Measurements from ENCODE around the gene SH2D5.
"Not testable (repeated sequence)": the region's sequence is repeated elsewhere in the genome, so short reads cannot be mapped to it uniquely, and the experiment has no call there.

SH2D5 gene

DNA sequence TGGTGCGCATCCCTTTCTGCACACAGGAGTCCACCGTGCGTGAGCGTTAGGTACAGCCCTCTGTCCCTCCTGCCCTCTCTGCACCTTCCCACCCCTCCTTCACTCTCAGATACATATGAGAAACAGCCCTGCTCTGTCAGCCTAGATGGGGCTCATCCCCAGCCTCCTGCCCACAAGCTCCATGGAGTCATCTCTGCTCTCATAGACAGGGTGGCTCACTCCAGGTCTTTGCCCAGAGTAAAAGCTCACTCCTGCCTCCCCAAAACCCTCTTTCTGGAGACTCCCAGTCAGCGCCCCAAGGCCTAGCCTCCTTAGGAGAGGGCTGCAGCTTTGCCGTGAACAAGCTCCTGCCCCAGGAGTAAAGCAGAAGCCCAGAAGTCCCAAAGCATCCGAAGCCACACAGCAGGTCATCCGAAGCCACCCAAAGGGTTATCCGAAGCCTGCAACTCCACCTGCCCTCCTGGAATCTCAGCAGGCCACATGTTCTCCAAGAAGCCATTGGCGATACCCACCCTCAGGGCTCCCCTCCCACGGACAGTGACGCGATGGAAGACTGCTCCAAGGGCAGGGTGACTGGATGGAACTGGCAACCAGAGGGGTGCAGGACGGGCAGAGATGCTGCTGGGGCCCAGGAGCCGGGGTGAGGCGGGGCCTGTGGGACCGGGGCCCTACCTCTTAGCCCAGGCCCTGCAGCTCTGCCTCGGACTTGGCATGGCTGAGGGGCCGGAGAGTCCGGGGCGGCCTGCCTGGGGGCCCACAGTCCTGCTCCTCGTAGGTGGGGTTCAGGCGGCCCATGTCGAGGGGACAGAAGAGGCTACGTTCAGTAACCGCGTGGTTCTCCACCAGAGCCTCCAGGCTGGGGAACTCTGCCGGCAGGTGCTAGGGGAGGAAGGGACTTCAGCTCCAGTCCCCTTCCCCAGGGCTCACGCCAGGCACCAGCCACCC, 11.1 kb downstream of the SH2D5 start:
- Histone ChIP-seq H3K9me3 (ENCODE audit: control insufficient read depth in 1 of 2, low read length in 2 of 2) (no peaks in the 10 kb centered on the region), H3K9ac (ENCODE audit: low read depth in 1 of 2, low read length in 2 of 2) (no peak overlapping the region), H3K4me3 (ENCODE audit: low read depth in 1 of 2, low read length in 2 of 2) (no peak overlapping the region), H3K36me3 (ENCODE audit: control insufficient read depth in 1 of 2, insufficient read depth in 2 of 2, low read length in 2 of 2) (no peaks in the 10 kb centered on the region), H3K4me1 (ENCODE audit: control insufficient read depth in 1 of 2, insufficient read depth in 2 of 2, low read length in 2 of 2) (peaks cover 0 to 3% of the 10 kb centered on the region in 2 donors), H3K27ac (ENCODE audit: low read depth, low read length) (no peak overlapping the region), H3K27me3 (ENCODE audit: control insufficient read depth in 1 of 2, insufficient read depth in 2 of 2, low read length in 2 of 2) (peaks cover 6 to 14% of the 10 kb centered on the region in 2 donors)

DNA sequence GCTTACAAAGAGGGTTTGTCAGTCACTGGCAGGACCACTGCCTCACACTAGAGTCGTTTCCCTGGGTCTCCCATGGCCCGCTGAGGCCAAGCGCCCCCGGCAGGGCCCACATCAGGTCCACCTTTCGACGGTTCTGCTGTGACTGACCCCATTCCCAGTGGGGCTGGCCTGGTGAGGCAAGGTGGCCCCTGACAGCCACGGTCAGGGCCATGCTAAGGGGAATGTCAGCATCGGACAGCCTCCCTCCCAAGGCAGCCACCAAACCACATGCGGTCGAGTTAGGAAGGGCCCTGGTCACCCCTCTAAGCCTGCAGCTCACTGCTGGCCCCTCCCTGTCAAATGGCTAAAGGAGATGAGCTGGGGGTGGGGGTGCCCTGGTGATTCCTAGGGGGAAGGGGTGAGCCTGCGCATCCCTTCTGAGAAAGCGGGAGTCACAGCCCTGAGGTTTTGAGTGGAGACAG, 11.8 kb downstream of the SH2D5 start:
- no peak overlapping the region for H3K4me3 ChIP-seq (ENCODE audit: low read depth in 1 of 2, low read length in 2 of 2)
- no peaks in the 10 kb centered on the region for H3K9me3 ChIP-seq (ENCODE audit: control insufficient read depth in 1 of 2, low read length in 2 of 2)
- H3K27ac ChIP-seq (ENCODE audit: low read depth, low read length) = no peak overlapping the region
- H3K9ac ChIP-seq (ENCODE audit: low read depth in 1 of 2, low read length in 2 of 2) = no peak overlapping the region
- H3K36me3 ChIP-seq (ENCODE audit: control insufficient read depth in 1 of 2, insufficient read depth in 2 of 2, low read length in 2 of 2) = no peaks in the 10 kb centered on the region
- peaks cover 0 to 7% of the 10 kb centered on the region in 2 donors for H3K4me1 ChIP-seq (ENCODE audit: control insufficient read depth in 1 of 2, insufficient read depth in 2 of 2, low read length in 2 of 2)
- H3K27me3 ChIP-seq (ENCODE audit: control insufficient read depth in 1 of 2, insufficient read depth in 2 of 2, low read length in 2 of 2) = peaks cover 7 to 15% of the 10 kb centered on the region in 2 donors

DNA sequence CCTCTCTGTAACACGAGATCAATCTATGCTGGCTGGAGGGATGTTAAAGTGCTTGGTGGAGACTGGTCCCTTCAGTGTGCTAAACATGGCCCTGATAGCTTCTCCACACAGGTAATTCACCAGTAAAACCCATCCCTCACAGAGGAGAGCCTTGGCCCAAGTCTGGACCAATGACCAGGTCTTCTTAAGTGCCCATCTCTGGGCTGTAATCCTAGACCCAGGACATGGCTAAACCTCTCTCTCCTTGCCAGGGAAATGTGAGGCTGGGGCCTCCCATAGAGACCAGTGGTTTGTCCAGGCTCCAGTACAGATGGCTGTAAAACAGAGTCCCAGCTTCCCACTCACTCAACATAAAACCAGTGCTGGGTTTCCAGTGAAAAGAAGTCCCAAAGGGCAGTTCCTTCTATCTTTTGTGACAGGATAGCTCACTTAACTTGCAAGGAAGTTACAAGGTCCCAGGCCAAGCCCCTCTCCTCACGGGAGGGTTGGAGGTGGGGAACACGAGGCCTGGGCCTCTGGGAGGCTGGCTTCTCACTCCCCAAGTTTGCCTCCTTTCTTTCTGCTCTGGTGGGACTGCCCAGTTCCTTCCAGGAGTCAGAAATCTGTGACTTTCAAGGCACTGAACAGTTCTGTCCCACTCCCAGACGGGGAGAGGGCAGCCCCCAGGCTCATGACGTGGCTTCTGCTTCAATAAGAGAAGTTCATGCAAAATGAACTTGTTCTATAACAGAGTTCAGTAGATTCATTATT, 12.5 kb downstream of the SH2D5 start:
- Histone ChIP-seq H3K4me1 (ENCODE audit: control insufficient read depth in 1 of 2, insufficient read depth in 2 of 2, low read length in 2 of 2) (peaks cover 0 to 7% of the 10 kb centered on the region in 2 donors), H3K27me3 (ENCODE audit: control insufficient read depth in 1 of 2, insufficient read depth in 2 of 2, low read length in 2 of 2) (peaks cover 7 to 18% of the 10 kb centered on the region in 2 donors), H3K4me3 (ENCODE audit: low read depth in 1 of 2, low read length in 2 of 2) (no peak overlapping the region), H3K9ac (ENCODE audit: low read depth in 1 of 2, low read length in 2 of 2) (no peak overlapping the region), H3K9me3 (ENCODE audit: control insufficient read depth in 1 of 2, low read length in 2 of 2) (no peaks in the 10 kb centered on the region), H3K36me3 (ENCODE audit: control insufficient read depth in 1 of 2, insufficient read depth in 2 of 2, low read length in 2 of 2) (no peaks in the 10 kb centered on the region), H3K27ac (ENCODE audit: low read depth, low read length) (no peak overlapping the region)

DNA sequence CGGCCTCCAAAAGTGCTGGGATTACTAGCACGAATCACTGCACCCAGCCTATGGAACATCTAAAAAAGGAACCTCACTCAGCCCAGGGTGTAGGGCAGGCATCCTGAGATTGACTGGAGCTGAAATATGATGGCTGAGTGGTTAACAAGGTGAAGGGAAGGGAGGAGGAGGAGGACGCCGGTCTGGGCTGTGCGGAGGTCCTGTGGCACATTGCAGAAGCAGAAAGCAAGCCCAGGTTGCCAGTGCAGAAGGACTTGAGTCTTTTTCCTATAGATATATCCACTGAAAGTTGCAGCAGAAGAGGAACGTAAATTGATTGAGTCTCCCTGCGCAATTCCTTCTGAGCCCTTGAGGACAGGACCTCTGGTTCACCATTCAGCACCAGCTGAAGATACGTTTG, 13.2 kb downstream of the SH2D5 start:
- H3K36me3 ChIP-seq (ENCODE audit: control insufficient read depth in 1 of 2, insufficient read depth in 2 of 2, low read length in 2 of 2) = no peaks in the 10 kb centered on the region
- no peak overlapping the region for H3K4me3 ChIP-seq (ENCODE audit: low read depth in 1 of 2, low read length in 2 of 2)
- peaks cover 7 to 18% of the 10 kb centered on the region in 2 donors for H3K27me3 ChIP-seq (ENCODE audit: control insufficient read depth in 1 of 2, insufficient read depth in 2 of 2, low read length in 2 of 2)
- H3K9ac ChIP-seq (ENCODE audit: low read depth in 1 of 2, low read length in 2 of 2) = no peak overlapping the region
- peaks cover 0 to 7% of the 10 kb centered on the region in 2 donors for H3K4me1 ChIP-seq (ENCODE audit: control insufficient read depth in 1 of 2, insufficient read depth in 2 of 2, low read length in 2 of 2)
- H3K27ac ChIP-seq (ENCODE audit: low read depth, low read length) = no peak overlapping the region
- H3K9me3 ChIP-seq (ENCODE audit: control insufficient read depth in 1 of 2, low read length in 2 of 2) = no peaks in the 10 kb centered on the region

DNA sequence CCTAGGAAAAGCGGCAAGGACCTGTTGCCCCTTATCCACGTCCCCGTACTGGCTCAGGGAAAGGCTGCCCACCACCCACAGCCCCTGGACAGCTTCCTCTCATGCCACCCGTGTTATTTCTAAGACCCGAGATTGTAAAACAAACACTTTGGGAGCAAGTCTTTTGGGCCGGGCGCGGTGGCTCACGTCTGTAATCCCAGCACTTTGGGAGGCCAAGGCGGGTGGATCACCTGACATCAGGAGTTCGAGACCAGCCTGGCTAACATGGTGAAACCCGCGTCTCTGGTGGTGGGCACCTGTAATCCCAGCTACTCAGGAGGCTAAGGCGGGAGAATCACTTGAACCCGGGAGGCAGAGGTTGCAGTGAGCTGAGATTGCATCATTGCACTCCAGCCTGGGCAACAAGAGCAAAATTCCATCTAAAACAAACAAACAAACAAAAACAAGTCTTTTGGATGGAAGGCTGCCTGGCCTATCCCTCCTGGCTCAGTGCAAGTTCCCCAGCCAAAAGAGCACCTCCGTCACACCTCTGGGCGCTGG, 14.1 kb downstream of the SH2D5 start:
- H3K9ac ChIP-seq (ENCODE audit: low read depth in 1 of 2, low read length in 2 of 2); H3K36me3 ChIP-seq (ENCODE audit: control insufficient read depth in 1 of 2, insufficient read depth in 2 of 2, low read length in 2 of 2); H3K9me3 ChIP-seq (ENCODE audit: control insufficient read depth in 1 of 2, low read length in 2 of 2); H3K27ac ChIP-seq (ENCODE audit: low read depth, low read length); H3K4me1 ChIP-seq (ENCODE audit: control insufficient read depth in 1 of 2, insufficient read depth in 2 of 2, low read length in 2 of 2): not testable (repeated sequence)
- Histone ChIP-seq H3K4me3 (ENCODE audit: low read depth in 1 of 2, low read length in 2 of 2) (peak overlapping the region in 1 of 2 donors; percentile 17), H3K27me3 (ENCODE audit: control insufficient read depth in 1 of 2, insufficient read depth in 2 of 2, low read length in 2 of 2) (peaks cover 7 to 18% of the 10 kb centered on the region in 2 donors)

DNA sequence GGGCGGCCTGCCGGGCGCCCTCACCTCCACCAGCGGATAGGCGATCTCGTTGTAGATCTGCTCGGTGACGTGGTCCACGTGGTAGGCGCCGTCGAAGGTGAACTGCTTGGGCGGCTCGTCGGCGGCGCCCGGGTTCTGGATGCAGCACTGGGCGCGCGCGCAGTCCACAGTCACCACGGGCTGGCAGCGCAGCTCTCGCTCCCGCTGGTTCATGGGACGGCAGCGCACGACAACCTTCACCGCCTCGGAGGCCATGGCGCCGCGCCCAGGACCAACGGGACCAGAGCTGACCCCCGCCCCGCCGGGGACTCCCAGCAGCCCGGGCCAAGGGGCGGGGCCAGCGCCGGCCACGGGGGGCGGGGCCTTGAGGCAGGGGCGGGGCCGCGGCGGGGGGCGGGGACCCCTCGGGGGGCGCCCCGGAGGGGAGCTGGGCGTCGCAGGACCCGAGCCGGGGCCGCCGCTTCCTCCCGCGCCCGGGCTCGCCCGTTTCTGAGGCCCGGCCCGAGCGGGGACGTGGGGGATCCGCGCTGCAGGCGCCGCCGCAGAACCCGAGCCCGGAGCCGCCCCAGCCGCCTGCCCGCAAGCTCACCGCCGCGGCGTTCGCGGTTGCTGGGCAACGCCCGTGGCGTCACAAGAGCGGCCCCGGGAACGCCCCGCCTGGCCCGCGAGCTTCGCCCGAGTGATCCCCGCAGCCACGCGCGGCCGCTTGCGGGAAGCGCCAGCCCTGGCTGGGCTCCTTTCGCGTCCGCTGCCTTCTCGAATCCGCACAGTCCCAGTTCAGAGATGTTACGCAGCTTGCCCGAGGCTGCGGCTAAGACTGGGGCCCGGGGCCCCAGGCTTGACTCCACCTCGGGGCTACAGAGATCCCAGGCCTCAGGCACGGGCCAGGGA, 14.8 kb downstream of the SH2D5 start, which contains the start of gene KIF17:
TSS of gene KIF17 (minus strand) at position 556 of the 891 bp plus-strand sequence. CDS start at position 255, 301 bp downstream.
- Histone ChIP-seq H3K36me3 (ENCODE audit: control insufficient read depth in 1 of 2, insufficient read depth in 2 of 2, low read length in 2 of 2) (no peaks in the 10 kb centered on the region), H3K4me3 (ENCODE audit: low read depth in 1 of 2, low read length in 2 of 2) (peak within 1 kb of the TSS in 1 of 2 donors; percentile 51), H3K9me3 (ENCODE audit: control insufficient read depth in 1 of 2, low read length in 2 of 2) (no peaks in the 10 kb centered on the region), H3K4me1 (ENCODE audit: control insufficient read depth in 1 of 2, insufficient read depth in 2 of 2, low read length in 2 of 2) (peaks cover 0 to 7% of the 10 kb centered on the region in 2 donors), H3K9ac (ENCODE audit: low read depth in 1 of 2, low read length in 2 of 2) (no peak within 1 kb of the TSS), H3K27me3 (ENCODE audit: control insufficient read depth in 1 of 2, insufficient read depth in 2 of 2, low read length in 2 of 2) (peaks cover 7 to 18% of the 10 kb centered on the region in 2 donors), H3K27ac (ENCODE audit: low read depth, low read length) (no peak within 1 kb of the TSS)

DNA sequence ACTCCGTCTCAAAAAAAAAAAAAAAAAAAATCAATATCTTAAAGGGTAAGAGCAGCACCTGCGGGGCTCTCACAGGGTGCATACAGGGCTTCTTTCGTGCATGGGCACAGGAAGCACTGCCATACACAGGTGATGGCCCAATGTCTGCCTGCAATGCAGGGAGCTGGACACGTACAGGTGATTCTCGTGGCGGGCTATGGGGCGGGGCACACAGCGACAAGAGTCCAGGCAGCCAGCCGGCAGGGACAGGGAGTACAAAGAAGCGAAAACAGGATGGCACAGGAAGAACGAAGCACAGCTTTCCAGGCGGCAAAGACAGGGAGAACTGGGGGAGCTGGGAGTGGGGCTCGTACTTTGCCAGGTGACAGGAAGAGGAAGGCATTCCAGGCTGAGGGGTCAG, 16.3 kb downstream of the SH2D5 start:
- H3K36me3 ChIP-seq (ENCODE audit: control insufficient read depth in 1 of 2, insufficient read depth in 2 of 2, low read length in 2 of 2) = no peaks in the 10 kb centered on the region
- no peak overlapping the region for H3K9ac ChIP-seq (ENCODE audit: low read depth in 1 of 2, low read length in 2 of 2)
- H3K27me3 ChIP-seq (ENCODE audit: control insufficient read depth in 1 of 2, insufficient read depth in 2 of 2, low read length in 2 of 2) = peaks cover 7 to 18% of the 10 kb centered on the region in 2 donors
- H3K27ac ChIP-seq (ENCODE audit: low read depth, low read length) = no peak overlapping the region
- no peak overlapping the region for H3K4me3 ChIP-seq (ENCODE audit: low read depth in 1 of 2, low read length in 2 of 2)
- H3K4me1 ChIP-seq (ENCODE audit: control insufficient read depth in 1 of 2, insufficient read depth in 2 of 2, low read length in 2 of 2) = peaks cover 0 to 7% of the 10 kb centered on the region in 2 donors
- H3K9me3 ChIP-seq (ENCODE audit: control insufficient read depth in 1 of 2, low read length in 2 of 2) = no peaks in the 10 kb centered on the region

DNA sequence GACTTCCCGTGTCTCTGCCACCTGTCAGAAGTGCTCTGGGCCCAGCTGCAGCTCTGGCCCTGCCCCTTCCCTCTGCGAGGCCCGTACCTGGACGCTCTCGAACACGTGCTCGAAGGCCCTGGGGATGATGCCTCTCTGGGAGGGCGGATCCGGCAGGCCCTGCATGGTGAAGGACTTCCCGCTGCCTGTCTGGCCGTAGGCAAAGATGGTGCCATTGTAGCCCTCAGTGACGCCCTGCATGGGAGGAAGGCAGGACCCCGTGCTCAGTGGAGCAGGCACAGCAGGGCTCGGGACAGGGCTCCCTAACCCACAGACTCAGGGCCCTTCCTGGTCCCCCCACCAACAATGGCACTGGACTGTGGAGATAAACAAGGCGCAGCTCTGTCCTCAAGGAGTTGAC, 17.1 kb downstream of the SH2D5 start:
- Histone ChIP-seq H3K27ac (ENCODE audit: low read depth, low read length) (no peak overlapping the region), H3K36me3 (ENCODE audit: control insufficient read depth in 1 of 2, insufficient read depth in 2 of 2, low read length in 2 of 2) (no peaks in the 10 kb centered on the region), H3K4me1 (ENCODE audit: control insufficient read depth in 1 of 2, insufficient read depth in 2 of 2, low read length in 2 of 2) (peaks cover 0 to 7% of the 10 kb centered on the region in 2 donors), H3K27me3 (ENCODE audit: control insufficient read depth in 1 of 2, insufficient read depth in 2 of 2, low read length in 2 of 2) (peaks cover 7 to 18% of the 10 kb centered on the region in 2 donors), H3K9ac (ENCODE audit: low read depth in 1 of 2, low read length in 2 of 2) (no peak overlapping the region), H3K9me3 (ENCODE audit: control insufficient read depth in 1 of 2, low read length in 2 of 2) (no peaks in the 10 kb centered on the region), H3K4me3 (ENCODE audit: low read depth in 1 of 2, low read length in 2 of 2) (no peak overlapping the region)

DNA sequence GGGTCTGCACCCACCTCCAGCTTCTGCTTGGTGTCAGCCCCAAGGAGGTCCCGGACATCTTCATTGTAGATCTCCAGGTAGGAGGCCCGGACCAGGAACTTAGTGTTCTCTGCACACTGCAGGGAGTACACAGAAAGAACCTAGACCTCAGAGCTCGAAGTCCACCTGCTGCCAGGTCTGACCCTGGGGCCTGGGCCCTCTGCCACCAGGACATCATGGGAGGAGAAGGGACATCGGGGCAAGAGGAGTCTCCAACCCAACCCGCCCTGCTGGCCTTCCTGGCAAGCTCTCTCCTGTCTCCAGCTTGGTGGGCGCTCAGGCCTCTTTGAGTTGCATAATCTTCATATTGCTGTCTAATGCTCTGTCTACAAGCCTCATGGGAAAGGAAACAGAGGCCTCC, 19.1 kb downstream of the SH2D5 start:
- Histone ChIP-seq H3K36me3 (ENCODE audit: control insufficient read depth in 1 of 2, insufficient read depth in 2 of 2, low read length in 2 of 2) (no peaks in the 10 kb centered on the region), H3K27ac (ENCODE audit: low read depth, low read length) (no peak overlapping the region)

More for the DNA sequence above, 19.1 kb downstream of the SH2D5 start:
- no peak overlapping the region for H3K9ac ChIP-seq (ENCODE audit: low read depth in 1 of 2, low read length in 2 of 2)
- no peak overlapping the region for H3K4me3 ChIP-seq (ENCODE audit: low read depth in 1 of 2, low read length in 2 of 2)
- peaks cover 0 to 7% of the 10 kb centered on the region in 2 donors for H3K4me1 ChIP-seq (ENCODE audit: control insufficient read depth in 1 of 2, insufficient read depth in 2 of 2, low read length in 2 of 2)
- H3K9me3 ChIP-seq (ENCODE audit: control insufficient read depth in 1 of 2, low read length in 2 of 2) = no peaks in the 10 kb centered on the region
- peaks cover 7 to 18% of the 10 kb centered on the region in 2 donors for H3K27me3 ChIP-seq (ENCODE audit: control insufficient read depth in 1 of 2, insufficient read depth in 2 of 2, low read length in 2 of 2)
